IPS DF 19.7 (cell line): ENCODE measurements around the gene KIAA1210.

ENCODE experiments used
- DNase-seq: peaks from one replicate; pipeline ENCODE4 v3.0.0-alpha.2; 2013; ENCODE audit warnings: low read depth, low spot score

KIAA1210 gene

GRCh38 chrX:119093991-119094735 lies 33.4 kb downstream of the KIAA1210 start:
- DNase-seq, result no peak

DNA sequence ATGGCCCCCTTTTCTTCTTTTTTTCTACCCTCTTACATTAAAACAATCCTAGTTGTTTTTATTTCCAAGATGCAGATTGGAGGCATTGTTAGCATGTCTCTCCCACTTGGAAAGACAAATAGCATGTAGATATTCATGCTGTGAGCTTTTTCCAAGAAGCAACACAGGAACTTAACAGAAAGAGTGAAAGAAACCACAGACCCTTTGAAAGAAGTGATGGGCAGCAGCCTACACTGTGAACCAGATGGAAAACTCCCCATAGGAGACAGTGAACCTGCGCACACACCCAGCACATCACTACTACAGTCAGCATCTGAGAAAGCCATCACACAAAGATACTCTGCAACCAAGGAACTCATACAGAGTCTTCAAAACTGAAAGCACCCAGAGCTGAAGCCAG lies 37.0 kb downstream of the KIAA1210 start:
- DNase-seq, result no peak

DNA sequence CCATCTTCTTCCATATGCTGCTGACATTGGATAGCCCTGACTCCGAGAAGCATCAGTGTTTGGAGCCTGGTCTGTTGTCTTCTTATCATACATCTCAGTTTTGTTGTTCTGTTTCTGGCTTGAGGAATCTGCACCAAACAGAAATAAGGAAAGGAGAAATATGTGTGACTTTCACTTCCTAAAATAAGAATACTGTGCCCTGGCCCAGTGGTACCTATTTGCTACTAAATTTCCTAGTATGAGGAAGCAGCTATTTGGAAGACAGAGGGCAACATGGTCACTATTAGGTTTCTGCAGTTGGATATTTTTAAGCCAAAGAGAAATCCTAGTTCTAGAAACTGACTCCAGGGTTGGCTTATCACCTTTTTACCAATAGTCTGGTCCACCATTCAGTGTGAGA lies 38.0 kb downstream of the KIAA1210 start:
- DNase-seq, result no peak

- DNase-seq, result no peak
Observed at GRCh38 chrX:119087121-119087520, 40.5 kb downstream of the KIAA1210 start.

- DNase-seq, result no peak
Observed at GRCh38 chrX:119084766-119085165, 42.8 kb downstream of the KIAA1210 start.

- DNase-seq, result no peak
Observed at GRCh38 chrX:119082278-119082677, 45.3 kb downstream of the KIAA1210 start.

GRCh38 chrX:119075270-119076025 lies 52.2 kb downstream of the KIAA1210 start:
- DNase-seq, result no peak

DNA sequence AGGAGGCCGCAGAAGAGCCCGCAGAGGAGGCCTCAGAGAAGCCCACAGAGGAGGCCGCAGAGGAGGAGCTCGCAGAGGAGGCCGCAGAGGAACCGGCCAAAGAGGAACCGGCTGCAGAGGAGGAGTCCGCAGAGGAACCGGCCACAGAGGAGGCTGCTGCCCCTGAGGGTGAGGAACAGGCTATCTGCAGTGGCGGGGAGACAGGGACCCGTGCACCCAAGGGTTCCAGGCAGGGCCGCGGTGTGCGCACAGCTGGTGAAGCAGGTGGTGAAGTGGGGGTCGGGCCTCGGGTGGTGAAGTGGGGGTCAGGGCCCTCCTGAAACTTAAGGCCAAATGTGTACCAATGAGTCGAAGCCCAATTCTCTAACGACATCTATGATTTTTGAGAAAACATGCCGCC lies 53.7 kb downstream of the KIAA1210 start:
- DNase-seq, result no peak

DNA sequence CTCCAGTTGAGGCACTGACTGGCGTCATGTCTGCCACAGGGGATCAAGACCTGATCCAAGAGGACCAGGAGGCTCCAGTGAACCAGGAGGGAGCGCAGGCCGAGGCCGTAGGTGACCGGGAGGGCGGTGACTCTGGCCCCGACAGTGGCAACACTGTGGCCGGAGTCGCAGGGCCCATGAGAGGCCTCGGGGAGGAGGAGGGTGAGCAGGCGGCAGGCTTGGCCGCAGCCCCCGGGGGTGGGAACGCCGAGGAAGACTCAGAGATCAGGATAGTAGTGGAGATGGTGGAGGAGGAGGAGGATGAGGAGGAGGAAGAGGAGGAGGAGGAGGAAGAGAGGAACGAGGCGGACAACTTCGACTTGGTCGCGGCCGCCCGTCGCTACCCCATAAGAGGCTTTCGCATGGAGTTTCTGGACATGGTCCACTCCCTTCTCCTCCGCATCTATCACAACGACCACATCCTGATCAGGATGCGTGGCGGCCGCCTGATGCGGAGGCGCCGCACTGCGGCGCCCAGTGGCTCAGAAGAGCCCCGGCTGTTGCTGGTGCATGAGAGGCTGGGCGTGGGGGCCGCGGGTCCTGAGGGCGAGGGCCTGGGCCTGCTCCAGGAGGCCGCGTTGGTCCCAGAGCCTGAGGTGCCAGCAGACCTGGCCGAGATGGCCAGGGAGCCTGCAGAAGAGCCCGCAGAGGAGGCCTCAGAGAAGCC lies 54.3 kb downstream of the KIAA1210 start:
- DNase-seq, result no peak

- DNase-seq, result no peak
Observed at GRCh38 chrX:119072744-119073143, 54.9 kb downstream of the KIAA1210 start, which contains the start of gene CT47C1. Gene CT47C1 (plus strand): TSS chrX:119072993. CDS start chrX:119073226, 233 bp downstream.

DNA sequence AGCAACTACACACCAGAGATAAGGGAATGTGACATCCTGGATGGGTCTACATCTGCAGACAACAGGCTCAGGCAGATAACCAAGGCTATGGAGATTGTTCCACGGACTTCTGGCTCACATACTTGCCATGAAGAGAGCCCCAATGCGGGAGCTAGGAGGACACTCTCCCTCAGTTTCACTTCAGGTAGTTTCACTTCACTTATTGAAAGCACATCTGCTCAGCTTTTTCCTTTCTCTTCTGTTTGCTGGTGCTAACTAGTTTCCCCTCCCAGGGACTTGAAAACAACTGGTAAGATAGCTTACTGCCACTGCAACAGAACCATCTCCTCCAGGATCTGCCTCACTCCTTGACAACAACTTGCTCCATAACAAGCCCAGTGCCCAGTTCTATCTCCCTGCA lies 56.2 kb downstream of the KIAA1210 start:
- no peak for DNase-seq

DNA sequence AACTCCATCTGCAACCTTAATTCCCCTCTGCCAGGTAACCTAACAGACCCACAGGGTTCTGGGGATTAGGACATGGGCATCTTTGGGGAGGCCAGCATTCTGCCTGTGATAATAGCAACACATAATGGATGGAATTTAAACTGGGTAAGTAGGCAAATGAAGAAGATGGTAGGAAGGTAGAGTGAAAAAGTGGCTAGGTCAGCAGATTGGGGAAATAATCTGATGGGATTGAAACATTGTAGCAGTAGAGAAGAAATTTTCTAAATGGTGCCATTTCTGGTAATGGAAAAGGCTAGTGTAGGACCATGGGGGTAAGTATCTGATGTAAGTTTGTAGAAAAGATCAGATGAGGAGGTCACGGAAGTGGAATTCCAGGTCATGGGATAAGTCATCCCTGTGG lies 57.9 kb downstream of the KIAA1210 start:
- no peak for DNase-seq

DNA sequence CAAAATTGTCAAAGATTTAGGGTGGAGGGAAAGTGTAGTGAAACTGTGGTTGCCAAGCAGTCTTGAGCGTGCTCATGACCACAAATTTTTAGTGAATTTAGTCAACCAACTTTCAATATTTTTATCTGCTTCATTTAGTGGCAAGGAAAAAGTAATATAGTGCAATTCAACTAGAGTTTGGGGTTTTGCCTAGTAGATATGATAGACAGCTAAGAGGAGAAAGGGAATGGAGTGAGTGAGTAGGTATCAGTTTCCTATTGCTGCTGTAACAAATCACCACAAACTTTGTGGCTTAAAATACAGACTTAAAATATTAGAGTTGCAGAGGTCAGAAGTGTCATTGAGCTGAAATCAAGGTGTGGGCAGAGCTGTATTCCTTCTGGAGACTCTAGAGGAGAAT lies 58.5 kb downstream of the KIAA1210 start:
- DNase-seq, result no peak

DNA sequence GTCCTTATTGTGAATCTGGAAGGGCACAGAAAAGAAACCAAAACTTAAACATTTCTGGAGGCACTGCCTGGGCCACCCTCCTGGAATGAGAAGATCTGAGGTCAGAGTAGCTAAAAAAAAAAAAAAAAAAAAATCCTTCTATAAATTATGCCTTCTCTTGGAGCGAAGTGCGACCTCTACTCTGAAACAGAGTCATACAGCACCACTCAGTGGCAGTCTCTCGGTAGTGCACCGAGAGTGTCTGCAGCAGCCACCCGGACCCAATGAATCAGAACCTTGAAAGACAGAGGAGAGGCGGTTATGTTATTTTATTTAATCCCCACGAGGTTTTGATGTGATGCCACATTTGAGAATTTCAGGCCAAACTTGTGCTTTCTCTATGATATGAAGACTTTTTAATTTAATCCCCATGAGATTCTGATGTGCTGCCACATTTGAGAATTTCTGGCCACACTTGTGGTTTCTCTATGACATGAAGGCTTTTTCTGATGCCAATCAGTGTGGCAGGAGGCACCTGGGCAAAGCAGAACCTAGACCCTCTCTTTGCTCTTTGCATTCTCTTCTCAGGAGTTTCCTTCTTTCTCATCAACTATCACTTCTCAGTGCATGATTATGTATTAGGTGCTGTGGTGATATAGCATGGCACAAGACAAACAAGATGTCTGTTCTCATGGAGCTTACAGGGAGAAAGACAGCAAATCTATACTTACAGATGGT lies 60.4 kb downstream of the KIAA1210 start:
- DNase-seq, result no peak

- DNase-seq, result no peak
Observed at GRCh38 chrX:119063428-119063827, 64.2 kb downstream of the KIAA1210 start.

DNA sequence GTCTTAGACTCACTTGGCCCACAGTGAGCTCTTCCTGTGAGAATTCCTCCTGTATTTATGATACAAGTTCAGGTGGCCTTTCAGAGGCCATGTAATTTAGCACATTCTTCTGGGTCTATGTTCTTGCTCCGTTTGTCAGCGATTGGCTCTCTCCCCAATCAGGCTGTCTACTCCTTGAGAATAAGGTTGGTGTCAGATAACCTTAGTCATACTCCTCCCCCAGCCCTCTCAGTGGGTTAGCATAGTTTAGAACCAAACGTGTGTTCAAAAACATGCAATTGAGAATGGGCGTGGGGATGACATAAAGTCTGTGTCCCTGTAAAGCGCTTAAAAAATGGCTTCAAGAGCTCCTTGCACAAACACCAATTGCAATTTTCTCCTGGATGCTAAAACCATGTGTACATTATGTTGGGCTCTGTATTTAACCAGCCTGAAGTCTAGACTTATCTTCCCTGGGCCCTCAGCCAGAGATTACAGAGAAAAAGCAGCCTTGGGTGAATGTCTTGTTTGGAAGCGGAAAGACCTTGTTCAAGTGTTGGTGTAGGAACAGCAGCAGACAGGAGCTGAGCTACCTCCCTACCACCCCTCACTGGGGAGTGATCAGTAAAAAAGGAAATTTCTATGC lies 64.8 kb downstream of the KIAA1210 start:
- DNase-seq, result peak; percentile 0

DNA sequence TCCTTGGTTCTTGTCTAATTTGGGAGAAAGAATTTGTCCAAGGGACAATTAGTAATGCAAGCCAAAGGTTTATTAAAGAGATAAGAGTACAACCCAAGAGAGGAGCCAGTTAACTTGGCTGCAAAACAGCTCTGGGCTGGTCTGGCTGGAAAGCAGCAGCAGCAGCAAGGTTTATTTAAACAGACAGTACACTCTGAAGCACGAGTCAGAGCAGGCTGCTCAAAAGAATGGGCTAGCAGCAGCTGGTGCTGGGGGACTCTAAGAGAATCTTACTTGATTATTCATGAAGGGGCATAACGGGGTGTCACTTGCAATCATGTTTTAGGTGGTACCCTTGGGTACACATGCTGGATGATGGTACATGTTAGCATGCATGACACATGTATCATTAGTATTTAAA lies 71.9 kb downstream of the KIAA1210 start:
- no peak for DNase-seq

DNA sequence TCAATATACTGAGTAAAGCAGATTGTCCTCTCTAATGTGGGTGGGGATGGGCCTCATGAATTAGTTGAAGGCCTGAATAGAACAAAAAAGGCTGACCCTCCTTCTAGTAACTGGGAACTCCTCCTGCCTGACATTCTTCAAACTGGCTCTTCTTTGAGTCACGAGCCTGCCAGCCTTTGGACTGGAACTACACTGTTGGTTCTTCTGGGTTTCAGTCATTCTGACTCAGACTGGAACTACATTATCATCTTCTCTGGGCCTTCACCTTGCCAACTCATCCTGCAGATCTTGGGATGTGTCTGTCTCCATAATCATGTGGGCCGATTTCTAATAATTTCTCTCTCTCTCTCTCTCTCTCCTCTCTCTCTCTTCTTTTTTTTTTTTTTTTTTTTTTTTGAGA lies 81.7 kb downstream of the KIAA1210 start:
- no peak for DNase-seq

- no peak for DNase-seq
Observed at GRCh38 chrX:119042996-119043395, 84.6 kb downstream of the KIAA1210 start.

GRCh38 chrX:119042040-119042439 lies 85.6 kb downstream of the KIAA1210 start:
- no peak for DNase-seq

GRCh38 chrX:119041175-119041574 lies 86.4 kb downstream of the KIAA1210 start:
- DNase-seq, result no peak
